ENCODE measurements around the gene LRP11.
A peak's percentile ranks its signal among the peaks of the same experiment; 100 is the strongest.

LRP11 gene

DNA sequence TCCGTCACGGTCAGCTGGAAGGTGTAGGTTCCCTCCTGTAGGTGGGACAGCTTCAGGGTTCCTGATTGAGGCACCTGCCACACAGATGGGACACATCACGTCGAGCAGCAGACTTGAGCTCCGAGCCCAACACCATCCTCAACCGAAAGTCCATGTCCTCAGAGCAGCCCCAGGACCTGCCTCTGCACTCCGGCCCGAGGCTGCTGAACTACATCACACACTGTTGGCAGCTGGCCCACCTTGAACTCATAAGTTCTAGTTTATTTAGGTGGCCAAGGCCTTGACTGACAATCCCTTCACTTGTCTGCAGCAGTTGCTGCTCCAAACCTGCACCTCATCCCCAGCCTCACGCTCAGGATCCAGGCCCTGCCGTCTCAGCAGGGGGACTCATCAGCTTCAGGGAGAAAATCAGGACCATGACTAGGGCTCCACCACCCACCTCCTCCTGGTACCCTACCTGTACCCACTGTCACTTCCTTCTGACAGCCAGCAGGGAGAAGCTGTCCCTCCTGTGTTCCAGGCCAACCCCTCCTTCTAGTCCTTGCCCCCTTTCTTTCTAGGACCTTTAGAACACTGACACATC lies 21.0 kb downstream of the LRP11 start:
- TF ChIP-seq, protein P1, sequence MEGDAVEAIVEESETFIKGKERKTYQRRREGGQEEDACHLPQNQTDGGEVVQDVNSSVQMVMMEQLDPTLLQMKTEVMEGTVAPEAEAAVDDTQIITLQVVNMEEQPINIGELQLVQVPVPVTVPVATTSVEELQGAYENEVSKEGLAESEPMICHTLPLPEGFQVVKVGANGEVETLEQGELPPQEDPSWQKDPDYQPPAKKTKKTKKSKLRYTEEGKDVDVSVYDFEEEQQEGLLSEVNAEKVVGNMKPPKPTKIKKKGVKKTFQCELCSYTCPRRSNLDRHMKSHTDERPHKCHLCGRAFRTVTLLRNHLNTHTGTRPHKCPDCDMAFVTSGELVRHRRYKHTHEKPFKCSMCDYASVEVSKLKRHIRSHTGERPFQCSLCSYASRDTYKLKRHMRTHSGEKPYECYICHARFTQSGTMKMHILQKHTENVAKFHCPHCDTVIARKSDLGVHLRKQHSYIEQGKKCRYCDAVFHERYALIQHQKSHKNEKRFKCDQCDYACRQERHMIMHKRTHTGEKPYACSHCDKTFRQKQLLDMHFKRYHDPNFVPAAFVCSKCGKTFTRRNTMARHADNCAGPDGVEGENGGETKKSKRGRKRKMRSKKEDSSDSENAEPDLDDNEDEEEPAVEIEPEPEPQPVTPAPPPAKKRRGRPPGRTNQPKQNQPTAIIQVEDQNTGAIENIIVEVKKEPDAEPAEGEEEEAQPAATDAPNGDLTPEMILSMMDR (conservative IDR thresholded peaks at IDR 0.05) = no peak
- peak overlapping the region; percentile 59 for H3K27ac ChIP-seq

DNA sequence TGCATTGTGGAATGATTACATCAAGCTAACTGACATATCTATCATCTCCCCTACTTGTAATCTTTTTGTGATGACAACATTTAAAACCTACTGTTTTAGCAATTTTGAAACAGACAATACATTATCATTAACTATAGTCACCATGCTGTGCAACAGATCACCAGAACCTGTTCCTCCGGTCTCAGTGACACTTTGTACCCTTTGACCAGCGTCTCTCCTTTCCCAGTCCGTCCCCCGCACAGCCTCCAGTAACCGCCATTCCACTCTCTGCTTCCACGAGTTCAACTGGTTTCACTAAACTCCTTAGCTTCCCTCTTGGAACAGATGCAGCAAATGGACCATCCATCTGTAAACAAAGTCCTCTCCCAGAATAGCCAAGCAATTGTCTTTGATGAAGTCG lies 21.8 kb downstream of the LRP11 start:
- TF ChIP-seq, protein P1 (conservative IDR thresholded peaks at IDR 0.05) = no peak
- H3K27ac ChIP-seq = peak overlapping the region; percentile 59

DNA sequence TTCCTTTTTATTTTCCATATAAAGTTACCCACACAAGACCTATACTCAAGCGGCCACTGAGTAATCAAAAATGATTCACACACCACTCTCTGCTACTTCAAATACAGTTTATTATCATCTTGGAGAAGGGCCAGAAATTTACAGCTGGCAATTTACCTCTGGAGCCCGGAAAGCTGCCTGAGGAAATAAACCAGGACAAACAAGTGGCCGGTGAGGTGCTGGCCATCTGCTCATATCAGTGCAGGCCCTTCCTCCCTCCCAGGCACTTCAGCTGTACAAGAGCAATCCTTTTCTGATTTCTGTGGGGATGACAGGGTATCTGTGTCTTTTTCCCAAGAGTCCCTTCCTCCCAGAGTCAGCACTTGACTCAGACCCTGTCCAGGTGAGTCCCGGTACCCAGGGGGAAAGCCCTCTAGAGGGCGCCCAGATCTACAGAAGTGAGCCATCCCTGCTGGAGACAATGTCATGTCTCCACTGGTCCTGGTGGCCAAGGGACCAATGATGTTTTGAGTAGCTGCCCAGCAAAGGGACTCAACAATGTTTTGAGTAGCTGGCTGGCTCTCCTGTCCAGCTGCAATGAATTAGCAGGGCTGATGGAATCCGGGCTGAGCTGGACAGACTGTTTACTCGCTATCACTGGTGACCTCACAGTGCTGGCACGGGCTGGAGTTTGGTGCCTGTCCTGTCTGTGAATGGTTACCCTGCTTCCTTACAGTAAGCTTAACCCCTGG lies 23.6 kb downstream of the LRP11 start:
- H3K27ac ChIP-seq = peak overlapping the region; percentile 59
- TF ChIP-seq, protein P1 (conservative IDR thresholded peaks at IDR 0.05) = peak; percentile 84

DNA sequence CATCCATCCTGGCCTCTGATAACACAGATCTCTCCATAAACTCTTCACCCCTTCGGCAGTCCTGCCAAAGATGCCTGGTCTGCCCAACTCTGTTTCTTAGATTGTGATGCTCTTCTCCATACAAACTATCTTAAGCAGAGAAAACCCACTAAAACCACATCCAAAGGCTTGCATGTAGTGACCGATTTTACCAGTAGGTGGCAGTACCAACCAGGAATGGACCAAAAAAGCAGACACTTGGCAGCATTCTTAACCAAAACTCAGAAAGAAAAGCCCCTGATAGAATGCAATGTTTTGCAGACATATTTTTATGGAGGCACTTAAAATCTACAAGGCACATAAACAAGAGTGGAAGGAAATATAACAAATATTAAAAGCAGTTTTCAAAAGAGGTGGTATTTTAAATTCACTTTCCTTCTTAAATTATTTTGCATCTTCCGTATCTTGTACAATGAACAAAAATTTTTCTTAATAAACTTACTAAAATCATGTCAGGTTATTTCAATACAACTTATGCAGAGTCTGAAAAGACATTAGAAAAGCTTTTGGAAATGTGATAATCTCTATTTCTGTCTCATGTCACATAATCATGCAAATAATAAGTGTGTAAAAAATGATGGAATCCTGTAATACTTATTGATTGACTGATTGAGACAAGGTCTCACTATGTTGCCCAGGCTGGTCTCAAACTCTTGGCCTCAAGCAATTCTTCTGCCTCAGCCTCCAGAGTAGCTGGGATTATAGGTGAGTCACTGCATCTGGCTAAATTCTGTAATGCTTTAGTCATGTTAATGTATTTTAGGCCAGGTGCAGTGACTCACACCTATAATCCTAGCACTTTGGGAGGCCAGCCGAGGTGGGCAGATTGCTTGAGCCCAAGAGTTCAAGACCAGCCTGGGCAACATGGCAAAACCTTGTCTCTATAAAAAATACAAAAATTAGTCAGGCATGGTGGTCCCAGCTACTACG lies 29.4 kb downstream of the LRP11 start:
- TF ChIP-seq, protein P1 (conservative IDR thresholded peaks at IDR 0.05) = peak; percentile 94

DNA sequence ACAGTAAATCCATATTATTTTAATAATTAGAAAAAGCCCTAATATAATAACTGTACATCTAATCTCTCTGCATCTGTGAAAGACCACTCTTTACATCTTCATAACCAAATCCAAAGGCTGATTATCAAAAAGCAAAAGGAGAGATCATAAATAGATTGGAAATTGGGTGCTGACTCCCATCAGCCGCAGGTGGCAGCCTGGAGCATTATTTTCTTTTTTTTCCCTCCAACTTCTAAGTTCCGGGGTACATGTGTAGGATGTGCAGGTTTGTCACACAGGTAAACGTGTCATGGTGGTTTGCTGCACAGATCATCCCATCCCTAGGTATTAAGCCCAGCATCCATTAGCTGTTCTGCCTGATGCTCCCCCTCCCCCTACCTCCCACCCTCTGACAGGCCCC lies 30.5 kb downstream of the LRP11 start:
- TF ChIP-seq, protein P1 (conservative IDR thresholded peaks at IDR 0.05) = no peak
- H3K27ac ChIP-seq = no peak overlapping the region

More for the DNA sequence above, 29.4 kb downstream of the LRP11 start:
- H3K27ac ChIP-seq = no peak overlapping the region

DNA sequence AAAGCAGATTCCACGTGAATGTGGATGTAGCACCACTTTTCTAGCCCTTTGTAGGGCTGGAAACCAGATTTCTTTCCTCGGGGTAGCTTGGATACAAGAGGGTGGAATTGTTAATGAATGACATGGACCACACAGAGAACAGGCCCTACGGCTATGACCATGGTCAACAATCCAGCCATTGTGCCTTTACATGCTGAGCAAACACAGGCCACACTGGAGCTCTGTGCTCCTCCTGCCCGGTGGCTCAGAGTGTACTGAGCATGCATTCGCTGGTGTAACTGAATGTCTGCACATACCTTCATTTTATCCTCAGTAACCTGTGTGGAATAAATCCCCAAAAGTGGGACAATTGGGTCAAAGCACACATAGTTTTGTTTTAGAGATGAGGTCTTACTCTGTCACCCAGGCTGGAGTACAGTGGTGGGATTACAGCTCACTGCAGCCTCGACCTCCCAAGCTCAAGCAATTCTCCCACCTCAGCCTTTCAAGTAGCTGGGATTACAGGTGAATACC lies 32.8 kb downstream of the LRP11 start:
- no peak overlapping the region for H3K27ac ChIP-seq
- TF ChIP-seq, protein P1 (conservative IDR thresholded peaks at IDR 0.05) = no peak

Measured in VCaP (cell line).